Body of pancreas (tissue), 4 donors: ENCODE data around the gene TBATA. TPM values are rescaled to one million over a fixed set of nuclear protein-coding genes. Genes with fewer than 3 reads are reported as not detected.
"Not testable (repeated sequence)": the region's sequence is repeated elsewhere in the genome, so short reads cannot be mapped to it uniquely, and the experiment has no call there.

Experiments
- ATAC-seq: fragments of 150-250 bp; one replicate; pipeline ENCODE4 v1.9.1; 2016
- DNase-seq, 4 donors: peaks; one replicate each; pipeline ENCODE4 v3.0.0-alpha.2; 2019
- H3K27ac ChIP-seq, 4 donors: fragments of 200-600 bp; sonication (generic); 1 replicate in 3 of 4; 2 replicates in 1 of 4; pipeline versions ENCODE4 v1.5.1 to v1.6.1; 2016 to 2019; ENCODE audit warnings: mild to moderate bottlenecking in 1 of 4, mixed read lengths in 1 of 4, moderate library complexity in 1 of 4
- H3K27me3 ChIP-seq, 2 donors: fragments of 200-600 bp; sonication (generic); one replicate each; pipeline ENCODE4 v1.6.0; 2016; ENCODE audit warnings: mild to moderate bottlenecking in 1 of 2
- H3K36me3 ChIP-seq, 2 donors: fragments of 200-600 bp; sonication (generic); replicated peaks in 1 of 2; 2 replicates each; pipeline ENCODE4 v1.5.1; 2016; ENCODE audit warnings: low read depth in 2 of 2; ENCODE audit not compliant: insufficient read depth in 1 of 2
- H3K4me1 ChIP-seq: fragments of 200-600 bp; sonication (generic); one replicate; pipeline ENCODE4 v1.6.0; 2016
- H3K4me3 ChIP-seq, 2 donors: fragments of 200-600 bp; sonication (generic); 1 replicate in 1 of 2; 2 replicates in 1 of 2; pipeline ENCODE4 v1.5.1; 2016 to 2019
- H3K9me3 ChIP-seq, 3 donors: fragments of 200-600 bp; sonication (generic); 1 replicate in 2 of 3; 2 replicates in 1 of 3; pipeline ENCODE4 v1.5.1; 2016
- CTCF ChIP-seq, 7 experiments: fragments of 450-650 bp in 4 of 7; fragments of 200-600 bp in 3 of 7; sonication (generic) in 3 of 7; IDR thresholded peaks; one replicate each; pipeline ENCODE4 v1.5.1; 2016 to 2019; ENCODE audit warnings: antibody characterized with exemption in 7 of 7
- POLR2A ChIP-seq, 3 donors: fragments of 450-650 bp; IDR thresholded peaks; one replicate each; pipeline ENCODE4 v1.6.1; 2016; ENCODE audit warnings: antibody characterized with exemption in 3 of 3, mild to moderate bottlenecking in 2 of 3
- WGBS, 2 donors: methylation state at CpG; one replicate each; pipeline ENCODE4 v1.1.5; 2017; 5-methylcytosine and 5-hydroxymethylcytosine counted together
- intact Hi-C: fragments of 100-400 bp; cut with DNase I; formaldehyde crosslinking; loops from one replicate; pipeline ENCODE4 v1.15.1; 2023
- total RNA-seq, 2 donors: library from RNA; depleted of rRNA; stranded (reverse); fragments of >200 nt; gene quantifications; one replicate each; pipeline ENCODE4 v1.1.0, GENCODE V29; 2016

Gene TBATA
- total RNA-seq, 2 donors from 2014 or later = not detected

GRCh38 chr10:70773965-70774809, 11.0 kb downstream of the TBATA start:
- 73 to 77% methylated on average over 13 to 14 of the region's 14 CpGs for WGBS, 2 donors
- DNase-seq = no peak
- H3K4me1 ChIP-seq = no peaks in the 10 kb centered on the region

GRCh38 chr10:70773461-70773860, 11.7 kb downstream of the TBATA start:
- Histone ChIP-seq H3K27me3 (no peaks in the 10 kb centered on the region), H3K4me1 (no peaks in the 10 kb centered on the region), H3K27ac (no peak overlapping the region), H3K9me3 (no peaks in the 10 kb centered on the region), H3K36me3 (no peaks in the 10 kb centered on the region), H3K4me3 (no peak overlapping the region)
- no peak for TF ChIP-seq POLR2A (IDR thresholded peaks at IDR 0.05)
- TF ChIP-seq CTCF (IDR thresholded peaks at IDR 0.05) = no peak
- DNase-seq = no peak
- 74 to 80% methylated on average over 8 to 9 of the region's 9 CpGs for WGBS, 2 donors
- ATAC-seq = no peak
- intact Hi-C loops = no loop called here

More at GRCh38 chr10:70773965-70774809, 11.0 kb downstream of the TBATA start:
- TF ChIP-seq POLR2A (IDR thresholded peaks at IDR 0.05) (no peak), CTCF (IDR thresholded peaks at IDR 0.05) (no peak)
- H3K4me3 ChIP-seq = no peak overlapping the region
- H3K27ac ChIP-seq = no peak overlapping the region
- H3K36me3 ChIP-seq = no peaks in the 10 kb centered on the region
- H3K27me3 ChIP-seq = no peaks in the 10 kb centered on the region
- no peaks in the 10 kb centered on the region for H3K9me3 ChIP-seq
- intact Hi-C loops = no loop called here
- no peak for ATAC-seq

GRCh38 chr10:70772627-70773026, 12.6 kb downstream of the TBATA start:
- Histone ChIP-seq H3K9me3 (no peaks in the 10 kb centered on the region), H3K4me1 (no peaks in the 10 kb centered on the region), H3K27ac (no peak overlapping the region), H3K4me3 (no peak overlapping the region), H3K36me3 (no peaks in the 10 kb centered on the region), H3K27me3 (no peaks in the 10 kb centered on the region)
- intact Hi-C loops = no loop called here
- ATAC-seq (no peak), DNase-seq (no peak)
- no peak for TF ChIP-seq CTCF (IDR thresholded peaks at IDR 0.05)
- TF ChIP-seq POLR2A (IDR thresholded peaks at IDR 0.05) = no peak
- WGBS, 2 donors = 70 to 85% methylated on average over 4 of the region's 4 CpGs

GRCh38 chr10:70771311-70772194, 13.6 kb downstream of the TBATA start:
- Histone ChIP-seq H3K36me3 (no peaks in the 10 kb centered on the region), H3K4me1 (no peaks in the 10 kb centered on the region), H3K27me3 (no peaks in the 10 kb centered on the region), H3K27ac (no peak overlapping the region), H3K9me3 (no peaks in the 10 kb centered on the region), H3K4me3 (no peak overlapping the region)
- 73 to 80% methylated on average over 8 of the region's 8 CpGs for whole genome bisulfite sequencing, 2 donors
- intact Hi-C loops = no loop called here
- DNase-seq (peak in 1 of 4 donors; percentile 1), ATAC-seq (no peak)
- TF ChIP-seq POLR2A (IDR thresholded peaks at IDR 0.05) (no peak), CTCF (IDR thresholded peaks at IDR 0.05) (no peak)

- 96% methylated on average over 5 to 7 of the region's 7 CpGs for WGBS, 2 donors
- H3K9me3 ChIP-seq, H3K4me1 ChIP-seq, H3K27ac ChIP-seq, H3K27me3 ChIP-seq, H3K4me3 ChIP-seq, H3K36me3 ChIP-seq, intact Hi-C loops, ATAC-seq: not testable (repeated sequence)
- DNase-seq = peak in 1 of 4 donors; percentile 1
Measured at GRCh38 chr10:70770516-70770915, 14.7 kb downstream of the TBATA start.
